M059J (cell line): ENCODE data around the gene PIGA. TPM values are rescaled to one million over a fixed set of nuclear protein-coding genes. Genes with fewer than 3 reads are reported as not detected.
A peak's percentile ranks its signal among the peaks of the same experiment; 100 is the strongest.
"Not testable (repeated sequence)": the region's sequence is repeated elsewhere in the genome, so short reads cannot be mapped to it uniquely, and the experiment has no call there.

Experiments used
- DNase-seq: peaks from one replicate; pipeline ENCODE4 v3.0.0-alpha.2; 2012; ENCODE audit warnings: low read depth
- total RNA-seq: library from RNA; depleted of rRNA; stranded (reverse); fragments of >200 nt; shearing (Covaris generic); gene quantifications from 2 replicates; pipeline ENCODE4 v1.2.3, GENCODE V29; 2014

PIGA gene
- total RNA-seq, 1 experiment from 2014 or later: 14.7 TPM

DNA sequence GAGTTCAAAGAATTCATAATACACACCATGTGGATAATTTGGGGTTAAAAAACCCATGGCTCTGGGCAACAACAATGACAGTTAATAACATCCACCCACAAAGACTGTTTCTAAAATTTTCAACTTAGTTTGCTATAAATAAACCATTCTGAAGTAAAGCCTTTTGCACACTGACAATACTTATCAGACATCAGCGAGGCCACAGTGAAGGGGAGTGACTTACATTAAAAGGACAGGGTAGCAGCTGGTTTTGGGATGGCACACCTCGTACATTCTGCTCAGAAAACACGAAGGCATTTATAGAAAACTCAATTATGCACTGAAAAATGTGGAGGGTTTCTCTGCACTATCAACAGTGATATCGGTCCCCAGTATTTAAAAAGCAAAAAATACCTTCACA, 15.0 kb downstream of the PIGA start:
- no peak for DNase-seq

DNA sequence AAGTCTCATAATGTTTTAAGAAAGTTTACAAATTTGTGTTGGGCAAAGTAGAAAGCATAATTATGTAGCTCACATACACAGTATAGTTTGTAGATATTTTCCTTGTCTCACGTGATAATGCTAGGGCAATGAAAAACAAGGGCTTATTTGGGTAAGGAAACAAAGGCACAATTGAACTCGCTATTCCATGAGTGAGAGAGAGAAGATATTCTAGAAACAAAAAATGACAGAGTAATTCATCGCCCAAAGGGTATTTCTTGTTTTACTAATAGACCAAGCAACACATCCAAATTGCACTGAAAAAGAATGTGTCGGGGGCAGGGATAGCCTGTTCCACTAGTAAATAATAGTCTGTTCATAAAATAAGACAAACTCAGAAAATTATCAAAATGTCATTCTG, 16.2 kb downstream of the PIGA start:
- DNase-seq: no peak

DNA sequence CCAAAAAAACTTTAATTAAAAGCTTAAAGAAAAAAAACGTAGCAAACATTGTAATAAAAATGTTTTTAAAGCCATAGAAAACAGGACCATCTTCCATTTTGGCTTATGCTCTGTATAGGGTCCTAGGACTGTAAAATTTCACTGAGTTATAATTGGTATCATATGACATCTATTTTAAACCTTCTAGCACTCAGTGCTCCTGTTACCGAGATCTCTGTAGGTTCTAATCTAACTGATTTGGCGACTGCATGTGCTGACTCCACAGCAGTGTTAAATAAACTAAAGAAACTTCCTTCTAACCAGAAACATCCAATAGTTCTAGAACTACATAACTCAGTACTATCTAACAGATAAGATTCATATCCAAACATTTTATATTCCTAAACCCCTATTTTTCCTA, 19.8 kb downstream of the PIGA start, which contains the start of gene ASB11:
Gene ASB11 (minus strand): TSS at position 132 of the 400 bp plus-strand sequence. CDS start 35 bp downstream, at position 97.
- DNase-seq: no peak

DNA sequence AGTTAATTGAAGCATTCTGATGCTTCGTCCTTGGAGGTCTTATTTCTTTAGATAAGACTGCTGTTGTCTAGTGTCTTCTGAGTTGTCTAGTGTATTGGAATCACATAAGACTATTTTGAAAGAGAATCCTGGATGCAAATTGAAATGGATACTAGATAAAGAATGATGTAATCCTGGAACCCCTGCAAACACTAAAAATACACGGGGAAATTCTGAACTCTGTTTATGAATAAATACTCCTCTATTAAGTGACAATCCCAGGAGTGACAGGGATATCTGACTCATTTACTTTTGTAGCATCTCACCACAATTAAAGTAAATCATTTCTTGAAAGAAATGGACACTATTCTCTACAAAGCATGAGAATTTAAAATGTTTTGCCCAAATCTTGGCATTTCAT, 20.9 kb downstream of the PIGA start:
- DNase-seq: no peak

DNA sequence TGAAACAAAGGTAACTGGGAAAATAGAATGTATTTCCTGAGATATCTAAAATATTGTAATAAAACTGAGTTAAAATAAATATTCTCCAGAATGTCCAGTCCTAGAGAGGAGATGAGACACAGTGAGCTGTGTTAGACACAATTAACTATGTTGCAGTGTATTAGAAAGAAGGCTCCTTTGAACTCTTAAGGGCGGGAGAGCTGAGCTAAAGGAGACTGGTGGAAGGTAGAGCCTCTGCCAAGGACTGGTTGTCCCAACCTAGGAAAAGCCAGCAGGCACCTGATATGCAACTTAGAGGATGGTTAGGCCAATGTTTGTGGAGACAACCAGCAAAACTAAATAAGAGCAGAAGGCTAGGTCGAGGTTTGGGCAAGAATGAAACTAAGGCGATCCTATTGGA, 24.2 kb downstream of the PIGA start:
- no peak for DNase-seq

DNA sequence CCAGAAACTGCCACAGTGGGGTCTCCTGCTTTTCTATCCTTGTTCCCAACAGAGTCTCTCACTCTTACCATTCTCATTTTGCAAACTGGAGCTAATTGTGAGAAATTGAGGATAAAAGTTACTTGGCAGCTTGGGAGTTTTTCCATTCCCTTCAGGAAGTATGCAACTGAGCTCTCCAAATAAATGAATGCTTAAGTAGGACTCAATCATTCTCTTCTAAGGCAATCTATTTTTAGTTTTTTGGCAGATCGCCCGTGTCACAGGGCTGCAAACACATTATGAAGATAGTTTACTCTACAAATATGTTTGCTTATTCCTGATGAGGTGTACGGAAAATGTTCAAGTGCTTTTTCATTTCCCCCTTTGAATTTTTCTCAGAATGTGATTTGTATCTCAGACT, 25.2 kb downstream of the PIGA start:
- DNase-seq: peak; percentile 62

DNA sequence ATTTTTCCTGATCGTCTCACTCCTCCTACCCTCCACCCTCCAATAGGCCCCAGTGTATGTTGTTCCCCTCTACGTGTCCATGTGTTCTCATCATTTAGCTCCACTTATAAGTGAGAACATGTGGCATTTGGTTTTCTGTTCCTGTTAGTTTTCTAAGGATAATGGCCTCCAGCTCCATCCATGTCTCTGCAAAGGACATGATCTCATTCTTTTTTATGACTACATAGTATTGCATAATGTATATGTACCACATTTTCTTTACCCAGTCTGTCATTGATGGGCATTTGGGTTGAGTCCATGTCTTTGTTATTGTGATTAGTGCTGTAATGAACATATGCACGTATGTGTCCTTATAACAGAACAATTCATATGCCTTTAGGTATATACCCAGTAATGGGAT, 29.4 kb downstream of the PIGA start:
- not testable (repeated sequence) for DNase-seq

DNA sequence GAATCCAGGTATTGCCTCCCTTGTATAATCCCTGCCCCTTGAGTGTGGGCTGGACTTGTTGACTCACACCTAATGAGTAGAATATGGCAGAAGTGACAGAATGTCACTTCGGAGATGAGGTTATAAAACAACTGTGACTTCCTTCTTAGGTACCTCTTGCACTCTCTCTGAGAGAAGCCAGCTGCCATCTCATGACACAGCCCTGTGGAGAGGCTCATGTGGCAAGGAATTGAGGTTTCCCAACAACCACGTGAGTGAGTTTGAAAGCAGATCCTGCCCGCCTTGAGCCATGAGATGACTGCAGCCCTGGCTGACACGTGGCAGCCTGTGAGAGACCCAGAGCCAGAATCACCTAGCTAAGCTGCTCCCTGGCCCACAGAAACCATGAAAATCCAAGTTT, 33.4 kb downstream of the PIGA start:
- peak; percentile 45 for DNase-seq

DNA sequence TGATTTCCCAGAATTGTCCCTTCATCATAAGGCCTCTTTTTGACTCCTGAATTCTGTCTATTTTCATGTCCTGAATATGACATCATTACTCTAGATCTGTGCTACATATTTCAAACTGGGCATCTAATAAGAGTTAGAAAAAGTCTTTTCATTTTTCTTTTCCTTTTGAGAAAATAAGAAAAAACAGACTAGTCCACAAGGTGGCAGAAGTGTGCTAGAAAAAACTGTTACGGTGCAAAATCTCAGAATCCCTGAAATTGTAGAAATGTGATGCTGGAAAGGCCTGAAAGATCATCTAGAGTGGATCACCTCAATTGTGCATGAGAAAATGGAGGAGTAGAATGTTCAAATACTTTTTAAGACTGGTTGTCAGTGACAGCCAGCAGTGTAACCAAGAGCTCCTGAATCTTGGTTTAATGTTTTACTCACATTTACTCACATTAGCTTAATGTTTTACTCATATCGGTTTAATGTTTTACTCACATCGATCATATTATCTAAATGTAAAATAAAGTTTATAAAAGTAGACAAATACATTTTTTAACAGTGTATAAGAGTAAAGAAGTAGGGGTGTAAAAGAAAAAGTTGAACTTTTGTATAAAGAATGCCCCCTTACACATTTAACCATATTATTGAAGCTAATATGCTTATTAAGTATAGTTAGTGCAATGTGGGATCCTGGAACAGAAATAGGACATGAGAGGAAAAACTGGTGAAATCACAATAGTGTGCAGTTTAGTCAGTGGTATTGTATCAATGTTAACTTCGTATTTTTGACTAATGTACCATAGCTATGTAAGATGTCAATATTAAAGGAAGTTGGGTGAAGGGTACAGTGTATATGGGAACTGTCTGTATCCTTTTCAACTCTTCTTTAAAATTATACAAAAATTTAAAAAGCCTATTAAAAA, 35.1 kb downstream of the PIGA start:
- DNase-seq: peak; percentile 24

DNA sequence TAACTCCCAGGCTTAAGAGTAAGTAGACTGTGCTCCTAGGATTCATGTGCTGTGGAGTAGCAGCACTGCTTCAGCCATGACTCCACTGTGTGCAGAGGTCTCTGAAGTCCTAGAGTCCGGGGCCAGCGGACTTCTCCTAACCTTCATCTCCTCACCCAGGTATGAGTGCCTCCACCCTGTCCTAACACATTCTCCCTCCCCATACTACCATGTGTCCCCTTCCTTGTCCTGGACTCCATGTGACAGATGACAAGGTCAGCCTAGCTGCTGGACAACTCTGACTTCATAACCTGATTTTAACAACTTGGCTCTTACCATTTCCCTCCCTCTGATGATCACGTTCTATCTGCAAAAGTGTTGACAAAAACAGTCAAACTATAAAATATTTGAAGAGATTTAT, 36.5 kb downstream of the PIGA start:
- no peak for DNase-seq

DNA sequence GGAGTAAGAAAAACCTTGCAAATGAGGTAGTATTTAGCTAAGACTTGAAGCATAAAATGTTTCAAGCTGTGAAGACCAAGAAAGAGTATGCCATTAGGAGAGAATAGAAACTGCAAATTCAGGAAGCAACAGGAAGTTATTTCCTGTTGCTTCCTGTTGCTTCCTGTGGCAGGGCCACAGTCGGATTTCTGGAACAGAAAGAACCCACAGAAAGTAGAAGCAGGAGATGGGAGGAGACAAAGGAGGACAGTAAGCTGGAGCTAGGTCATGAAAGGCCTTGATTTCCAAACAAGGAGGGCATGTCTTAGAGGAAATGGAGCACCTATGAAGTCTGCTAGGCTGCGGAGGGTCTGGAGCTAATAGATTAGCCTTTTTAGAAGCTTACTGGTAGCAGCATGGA, 37.1 kb downstream of the PIGA start:
- DNase-seq: no peak

DNA sequence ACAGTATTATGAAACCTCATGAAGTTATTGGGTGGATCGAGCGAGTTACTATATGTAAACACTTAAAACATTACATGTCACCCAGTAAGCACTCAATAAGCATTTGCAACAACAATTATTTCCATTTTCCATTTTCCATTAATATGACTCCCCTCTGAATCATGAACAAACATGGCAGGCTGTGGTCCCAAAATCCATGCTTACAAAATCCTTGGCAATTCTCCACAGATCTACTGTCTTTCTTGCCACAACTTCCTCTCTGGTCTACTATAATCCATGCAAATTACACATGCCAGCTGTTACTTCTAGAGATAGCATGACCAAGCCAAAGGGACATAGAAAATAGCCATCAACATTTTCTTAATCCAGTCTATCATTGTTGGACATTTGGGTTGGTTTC, 41.9 kb downstream of the PIGA start:
- DNase-seq: peak; percentile 47

DNA sequence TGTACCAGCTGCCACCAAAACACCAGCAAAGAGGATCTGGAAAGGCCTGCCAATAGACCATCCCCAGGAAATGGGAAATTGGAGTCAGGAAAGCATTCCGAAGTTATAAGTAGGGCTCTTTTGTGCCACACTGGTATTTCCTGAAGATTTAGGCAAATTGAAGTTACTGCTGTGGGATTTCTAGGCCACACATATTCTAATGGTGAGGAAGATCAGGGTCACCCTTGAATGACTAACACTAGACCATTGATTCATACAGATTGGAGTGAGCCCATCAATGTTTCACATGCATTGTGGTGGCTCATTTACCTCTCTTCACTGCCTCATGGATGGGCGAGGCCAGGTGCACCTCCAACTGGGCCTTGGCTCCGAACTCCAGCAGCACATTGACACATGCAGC, 42.5 kb downstream of the PIGA start:
- peak; percentile 41 for DNase-seq

DNA sequence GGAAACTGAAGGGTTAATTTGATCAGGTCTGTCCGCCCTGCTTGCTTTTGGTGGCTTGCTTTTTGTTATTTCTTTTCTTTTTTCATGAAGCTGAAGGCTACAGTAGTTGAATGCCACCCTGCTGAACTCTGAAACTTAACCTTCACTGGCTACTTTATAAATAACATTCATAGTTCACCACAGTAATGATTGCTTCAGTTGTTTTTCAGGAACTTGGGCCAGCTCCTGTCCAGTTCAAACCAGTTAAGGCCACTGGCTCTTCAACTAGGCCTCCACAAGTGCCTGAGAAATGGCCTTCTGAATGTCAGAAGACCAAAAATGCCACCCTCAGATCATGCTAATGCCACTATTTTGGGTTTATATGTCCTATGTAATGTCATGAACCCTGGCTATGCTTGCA, 57.7 kb downstream of the PIGA start:
- no peak for DNase-seq

DNA sequence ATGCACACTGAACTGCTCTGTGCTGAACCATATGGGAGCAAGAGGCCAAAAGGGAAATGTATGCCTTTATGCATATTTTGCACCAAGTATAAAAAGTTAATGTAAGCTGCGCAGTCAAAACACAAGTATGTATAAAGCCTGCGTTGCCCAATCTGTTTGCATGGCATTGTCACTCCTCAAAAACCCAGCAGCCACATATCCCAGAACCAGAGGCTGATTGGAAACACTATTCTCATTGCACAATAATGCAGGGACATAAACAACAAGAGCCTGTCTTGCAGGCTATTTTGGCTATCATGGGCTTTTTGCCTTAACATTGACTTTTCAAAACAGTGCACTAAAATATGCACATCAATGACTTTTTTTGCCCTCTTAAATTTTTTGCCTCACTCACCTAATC, 60.4 kb downstream of the PIGA start:
- DNase-seq: no peak

DNA sequence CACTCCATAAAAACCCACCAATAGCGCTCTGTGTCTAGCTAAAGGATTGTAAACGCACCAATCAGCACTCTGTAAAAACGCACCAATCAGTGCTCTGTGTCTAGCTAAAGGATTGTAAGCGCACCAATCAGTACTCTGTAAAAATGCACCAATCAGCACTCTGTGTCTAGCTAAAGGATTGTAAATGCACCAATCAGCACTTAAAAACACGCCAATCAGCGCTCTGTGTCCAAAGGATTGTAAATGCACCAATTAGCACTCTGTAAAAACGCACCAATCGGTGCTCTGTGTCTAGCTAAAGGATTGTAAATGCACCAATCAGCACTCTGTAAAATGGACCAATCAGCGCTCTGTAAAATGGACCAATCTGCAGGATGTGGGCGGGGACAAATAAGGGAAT, 62.0 kb downstream of the PIGA start:
- not testable (repeated sequence) for DNase-seq

DNA sequence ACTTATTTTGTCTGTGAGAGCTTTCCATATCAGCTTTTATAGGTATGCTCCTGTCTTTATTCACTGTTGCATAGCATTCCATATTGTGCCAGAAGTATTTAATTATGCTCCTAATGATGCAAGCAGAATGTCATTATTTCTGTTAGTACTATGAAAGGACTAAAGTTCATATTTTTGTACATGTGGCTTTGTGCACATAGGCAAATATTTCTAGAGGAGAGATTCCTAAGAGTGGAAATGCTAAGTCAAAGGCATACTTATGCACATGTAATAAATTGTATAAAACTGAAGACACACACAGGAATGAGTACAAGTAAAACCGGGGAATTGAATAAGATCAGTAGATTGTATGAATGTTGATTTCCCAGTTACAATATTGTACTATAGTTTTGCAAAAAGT, 63.6 kb downstream of the PIGA start:
- DNase-seq: no peak

DNA sequence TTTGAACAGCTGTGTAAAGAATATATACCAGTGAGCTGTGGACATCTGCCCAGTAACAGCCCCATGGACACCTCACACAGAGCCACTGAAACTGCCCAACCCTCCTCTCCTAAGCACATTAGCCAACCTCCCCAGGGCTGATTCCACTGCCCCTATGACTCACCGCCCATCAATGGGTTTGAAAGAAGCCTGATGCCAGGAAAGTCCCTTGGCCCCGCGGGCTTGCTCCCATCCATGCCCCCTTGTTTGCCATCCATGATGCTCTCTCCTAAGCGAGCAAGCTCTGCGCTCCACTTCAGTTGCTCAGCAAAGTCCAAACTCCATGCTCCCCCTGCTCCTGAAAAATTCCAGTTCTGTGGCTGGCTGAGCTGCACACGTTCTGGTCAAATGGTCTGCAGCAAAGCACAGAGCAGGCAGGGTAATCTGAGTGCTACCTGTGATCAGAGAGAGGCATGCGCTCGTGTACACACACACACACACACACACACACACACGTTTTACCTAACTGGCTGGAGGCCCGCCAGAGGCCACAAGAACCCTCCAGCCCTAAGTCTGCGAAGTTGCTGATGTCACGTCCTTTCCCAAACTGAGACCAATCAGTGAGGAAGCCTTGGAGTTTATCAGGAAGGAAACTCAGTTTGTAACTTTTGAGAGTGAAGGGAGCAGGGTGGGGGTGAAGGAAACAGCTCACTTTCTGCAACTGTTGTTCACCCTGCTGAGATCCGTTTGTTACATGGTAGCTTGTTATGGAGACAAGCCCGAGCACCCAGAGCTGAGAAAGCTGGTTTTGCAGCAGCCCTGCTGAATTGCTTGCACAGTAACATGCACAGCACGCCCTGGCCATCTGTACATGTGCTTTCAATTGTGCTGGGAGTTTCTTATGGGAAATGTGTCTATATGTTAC, 65.5 kb downstream of the PIGA start, which contains the start of gene ASB9:
Gene ASB9 (minus strand): TSS at position 466 of the 904 bp plus-strand sequence. CDS start 209 bp downstream, at position 257.
- DNase-seq: peak; percentile 94
